GM23248 (cell line): ENCODE data around the gene LIMK1. TPM values are rescaled to one million over a fixed set of nuclear protein-coding genes. Genes with fewer than 3 reads are reported as not detected.

Experiments
- DNase-seq: peaks from one replicate; pipeline ENCODE4 v3.0.0-alpha.2; 2015
- H2AFZ ChIP-seq: fragments of 200-600 bp; sonication (generic); 2 replicates; pipeline ENCODE4 v1.6.1; 2016; ENCODE audit warnings: antibody characterized with exemption
- H3F3A ChIP-seq: fragments of 200-600 bp; sonication (generic); 2 replicates; pipeline ENCODE4 v1.6.1; 2016; ENCODE audit warnings: mild to moderate bottlenecking, antibody characterized with exemption, mixed run types; ENCODE audit not compliant: insufficient read depth
- H3K27ac ChIP-seq: fragments of 200-600 bp; sonication (generic); 2 replicates; pipeline ENCODE4 v1.5.1; 2016; ENCODE audit warnings: mild to moderate bottlenecking
- H3K27me3 ChIP-seq: fragments of 200-600 bp; sonication (generic); replicated peaks from 2 replicates; pipeline ENCODE4 v1.6.1; 2016; ENCODE audit warnings: mild to moderate bottlenecking; ENCODE audit not compliant: insufficient read depth
- H3K36me3 ChIP-seq: fragments of 200-600 bp; sonication (generic); 2 replicates; pipeline ENCODE4 v1.6.1; 2016; ENCODE audit warnings: low read depth, mild to moderate bottlenecking
- H3K4me1 ChIP-seq: fragments of 200-600 bp; sonication (generic); 2 replicates; pipeline ENCODE4 v1.6.1; 2016; ENCODE audit warnings: mild to moderate bottlenecking; ENCODE audit not compliant: insufficient read depth
- H3K4me2 ChIP-seq: fragments of 200-600 bp; sonication (generic); one replicate; pipeline ENCODE4 v1.6.1; 2016; ENCODE audit warnings: mild to moderate bottlenecking; ENCODE audit not compliant: unreplicated experiment
- H3K4me3 ChIP-seq: fragments of 200-600 bp; sonication (generic); 2 replicates; pipeline ENCODE4 v1.5.1; 2016; ENCODE audit warnings: mild to moderate bottlenecking
- H3K79me2 ChIP-seq: fragments of 200-600 bp; sonication (generic); 2 replicates; pipeline ENCODE4 v1.6.1; 2016; ENCODE audit warnings: mild to moderate bottlenecking; ENCODE audit not compliant: insufficient read depth
- H3K9ac ChIP-seq: fragments of 200-600 bp; sonication (generic); 2 replicates; pipeline ENCODE4 v1.6.1; 2016; ENCODE audit warnings: mild to moderate bottlenecking
- H3K9me2 ChIP-seq: fragments of 200-600 bp; sonication (generic); 2 replicates; pipeline ENCODE4 v1.6.1; 2016; ENCODE audit warnings: mixed run types, mild to moderate bottlenecking, moderate library complexity; ENCODE audit not compliant: insufficient read depth
- H3K9me3 ChIP-seq: fragments of 200-600 bp; sonication (generic); one replicate; pipeline ENCODE4 v1.6.1; 2017; ENCODE audit warnings: low read depth
- H4K20me1 ChIP-seq: fragments of 200-600 bp; sonication (generic); 2 replicates; pipeline ENCODE4 v1.6.0; 2016; ENCODE audit not compliant: insufficient read depth
- EZH2 ChIP-seq: fragments of 200-600 bp; sonication (generic); IDR thresholded peaks from 2 replicates; pipeline ENCODE4 v1.6.1; 2018; ENCODE audit warnings: antibody characterized with exemption, mild to moderate bottlenecking; ENCODE audit not compliant: insufficient read depth, poor library complexity, severe bottlenecking
- EZH2phosphoT487 ChIP-seq: fragments of 200-600 bp; sonication (generic); IDR thresholded peaks from 2 replicates; pipeline ENCODE4 v1.6.1; 2018; ENCODE audit warnings: antibody characterized with exemption, moderate library complexity, mild to moderate bottlenecking, low read depth; ENCODE audit not compliant: insufficient read depth
- WGBS, 2 experiments: methylation state at CpG; one replicate each; pipeline ENCODE4 v1.1.6; 2015 to 2017; ENCODE audit warnings: low lambda C conversion rate in 2 of 2, low coverage in 1 of 2; ENCODE audit errors: missing lambda C conversion rate in 2 of 2; 5-methylcytosine and 5-hydroxymethylcytosine counted together
- in situ Hi-C: fragments of 300-500 bp; cut with MboI; formaldehyde crosslinking; loops from 2 replicates; pipeline ENCODE4 v1.15.0; 2020
- polyA plus RNA-seq: library from polyadenylated mRNA; unstranded; fragments of >200 nt; fragmentation: Nextera tagmentation; extraction: Ambion mirVana; gene quantifications from 2 replicates; pipeline ENCODE4 v1.2.1, GENCODE V29; 2016
- total RNA-seq: library from RNA; depleted of rRNA; stranded (reverse); fragments of >200 nt; shearing (Covaris generic); gene quantifications from 2 replicates; pipeline ENCODE4 v1.2.3, GENCODE V29; 2014

The LIMK1 gene
- total and polyA plus RNA-seq, 2 experiments from 2014 or later = 3.9 to 37.3 TPM

DNA sequence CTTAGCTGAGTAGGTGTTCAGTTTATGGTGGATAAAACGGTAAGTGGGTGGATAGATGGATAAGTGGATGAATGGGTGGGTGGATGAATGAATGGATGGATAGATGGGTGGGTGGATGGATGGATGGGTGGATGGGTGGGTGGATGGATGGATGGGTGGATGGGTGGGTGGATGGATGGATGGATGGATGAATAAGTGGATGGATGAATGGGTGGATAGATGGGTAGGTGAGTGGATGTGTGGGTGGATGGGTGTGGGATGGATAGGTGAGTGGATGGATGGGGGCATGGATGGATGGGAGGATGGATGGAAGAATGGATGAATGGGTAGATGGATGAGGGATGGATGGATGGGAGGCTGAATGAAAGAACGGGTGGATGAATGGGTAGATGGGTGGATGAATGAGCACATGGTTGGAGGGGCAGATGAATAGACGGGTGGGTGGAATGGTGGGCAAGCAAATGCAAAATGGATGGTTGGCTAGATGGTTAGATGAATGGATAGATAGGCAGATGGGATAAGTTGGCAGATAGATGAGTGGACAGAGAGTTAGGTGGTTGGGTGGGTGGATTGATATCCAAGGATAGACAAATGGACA is 29.9 kb upstream of the LIMK1 start:
- no peaks in the 10 kb centered on the region for H3K4me1 ChIP-seq
- no peak for DNase-seq
- H3K79me2 ChIP-seq = no peaks in the 10 kb centered on the region
- H2AFZ ChIP-seq = no peak overlapping the region
- no peaks in the 10 kb centered on the region for H3K27me3 ChIP-seq
- no peaks in the 10 kb centered on the region for H3K36me3 ChIP-seq
- H3K4me2 ChIP-seq = no peak overlapping the region
- in situ Hi-C loops = no loop called here
- H4K20me1 ChIP-seq = no peaks in the 10 kb centered on the region
- H3K9me3 ChIP-seq = no peaks in the 10 kb centered on the region
- H3K9ac ChIP-seq = no peak overlapping the region
- WGBS, 2 experiments = 84% methylated on average over 3 of the region's 3 CpGs
- H3K27ac ChIP-seq = no peak overlapping the region
- no peak overlapping the region for H3K4me3 ChIP-seq
- no peaks in the 10 kb centered on the region for H3K9me2 ChIP-seq
- TF ChIP-seq EZH2phosphoT487 (no peak), EZH2 (no peak)
- 0 out of 2 replicates have a peak, but pooled peaks cover 2% of the 10 kb centered on the region for H3F3A ChIP-seq

DNA sequence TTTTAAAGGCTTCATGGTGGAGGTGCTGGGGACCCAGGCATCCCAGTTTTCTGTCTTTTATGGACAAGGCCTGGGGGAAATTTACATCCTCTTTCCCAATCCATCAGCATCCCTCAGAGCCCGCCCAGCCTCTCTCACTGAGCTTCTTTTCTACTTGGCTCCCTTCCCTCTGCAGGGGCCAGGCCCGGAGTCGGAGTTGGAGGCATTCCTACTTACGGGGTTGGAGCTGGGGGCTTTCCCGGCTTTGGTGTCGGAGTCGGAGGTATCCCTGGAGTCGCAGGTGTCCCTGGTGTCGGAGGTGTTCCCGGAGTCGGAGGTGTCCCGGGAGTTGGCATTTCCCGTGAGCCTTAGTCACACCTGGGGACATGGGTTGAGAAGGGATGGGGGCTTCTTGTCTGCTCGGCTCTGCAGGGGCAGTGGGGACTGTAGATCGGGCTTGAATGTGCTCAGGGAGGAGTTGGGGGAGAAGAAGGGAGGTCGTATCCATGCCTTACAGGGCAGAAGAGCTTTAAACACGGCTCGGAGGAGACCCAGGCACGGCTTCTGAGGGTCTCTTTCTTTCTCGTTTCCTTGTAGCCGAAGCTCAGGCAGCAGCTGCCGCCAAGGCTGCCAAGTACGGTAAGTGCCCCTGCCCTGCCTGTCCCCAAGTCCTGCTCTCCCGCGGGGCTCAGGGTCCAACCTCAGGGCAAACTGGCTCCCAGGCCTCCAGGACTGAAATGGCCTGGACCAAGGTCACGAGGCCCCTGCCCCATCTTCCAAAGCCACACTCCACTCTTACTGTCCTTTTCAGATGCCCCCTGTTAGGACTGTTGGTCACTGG is 27.3 kb upstream of the LIMK1 start:
- no peak overlapping the region for H3K27ac ChIP-seq
- in situ Hi-C loops = no loop called here

DNA sequence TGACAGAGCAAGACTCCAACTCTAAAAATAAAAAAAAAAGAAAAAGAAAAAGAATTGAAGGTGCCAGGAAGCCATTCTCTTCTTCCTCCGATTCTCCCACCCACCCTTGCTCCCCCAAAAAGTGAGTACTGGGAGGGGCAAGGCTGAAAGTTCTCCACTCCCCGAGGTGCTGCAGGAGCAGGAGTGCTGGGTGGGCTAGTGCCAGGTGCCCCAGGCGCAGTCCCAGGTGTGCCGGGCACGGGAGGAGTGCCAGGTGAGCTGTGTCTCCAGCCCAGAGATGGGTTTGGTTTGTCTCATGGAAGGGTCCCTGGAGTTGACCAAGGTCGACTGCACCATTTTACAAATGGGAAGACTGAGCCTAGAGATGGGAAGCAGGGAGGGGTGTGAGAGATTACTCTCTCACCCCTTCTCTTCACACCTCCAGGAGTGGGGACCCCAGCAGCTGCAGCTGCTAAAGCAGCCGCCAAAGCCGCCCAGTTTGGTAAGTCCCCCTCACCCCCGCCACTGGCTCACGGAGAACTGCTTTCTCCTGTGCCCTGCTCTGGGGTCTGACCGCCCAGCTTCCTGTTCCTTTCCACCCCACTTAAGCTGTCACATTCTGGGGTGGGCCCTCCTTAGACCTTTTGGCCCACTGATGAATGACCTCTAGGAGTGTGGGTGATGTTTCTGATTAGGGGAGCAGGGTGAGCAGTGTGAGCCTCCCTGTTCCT is 26.2 kb upstream of the LIMK1 start:
- H3K79me2 ChIP-seq = no peaks in the 10 kb centered on the region
- H3K4me3 ChIP-seq = no peak overlapping the region
- DNase-seq = no peak
- 78 to 80% methylated on average over 11 of the region's 11 CpGs for WGBS, 2 experiments
- no peak overlapping the region for H3K27ac ChIP-seq
- no peaks in the 10 kb centered on the region for H4K20me1 ChIP-seq
- H3F3A ChIP-seq = 0 out of 2 replicates have a peak, but pooled peaks cover 12% of the 10 kb centered on the region
- H2AFZ ChIP-seq = no peak overlapping the region
- no peak overlapping the region for H3K9ac ChIP-seq
- no peak overlapping the region for H3K4me2 ChIP-seq
- no peaks in the 10 kb centered on the region for H3K27me3 ChIP-seq
- TF ChIP-seq EZH2 = no peak
- no peak for TF ChIP-seq EZH2phosphoT487
- in situ Hi-C loops = no loop called here
- H3K9me3 ChIP-seq = no peaks in the 10 kb centered on the region
- peaks cover 8% of the 10 kb centered on the region; the same call in 1 of the 2 replicates for H3K4me1 ChIP-seq
- H3K9me2 ChIP-seq = no peaks in the 10 kb centered on the region
- H3K36me3 ChIP-seq = no peaks in the 10 kb centered on the region

More for the DNA sequence above, 27.3 kb upstream of the LIMK1 start:
- no peak for DNase-seq
- 78 to 80% methylated on average over 25 to 26 of the region's 26 CpGs for WGBS, 2 experiments
- no peak for TF ChIP-seq EZH2
- no peak for TF ChIP-seq EZH2phosphoT487
- Histone ChIP-seq H3K4me1 (peaks cover under 1% of the 10 kb centered on the region; the same call in 1 of the 2 replicates), H3K79me2 (no peaks in the 10 kb centered on the region), H3K9ac (no peak overlapping the region), H3K4me3 (no peak overlapping the region), H2AFZ (no peak overlapping the region), H3K27me3 (no peaks in the 10 kb centered on the region), H3K4me2 (no peak overlapping the region), H3K9me3 (no peaks in the 10 kb centered on the region), H3K9me2 (no peaks in the 10 kb centered on the region), H3K36me3 (no peaks in the 10 kb centered on the region), H4K20me1 (no peaks in the 10 kb centered on the region), H3F3A (0 out of 2 replicates have a peak, but pooled peaks cover 12% of the 10 kb centered on the region)

DNA sequence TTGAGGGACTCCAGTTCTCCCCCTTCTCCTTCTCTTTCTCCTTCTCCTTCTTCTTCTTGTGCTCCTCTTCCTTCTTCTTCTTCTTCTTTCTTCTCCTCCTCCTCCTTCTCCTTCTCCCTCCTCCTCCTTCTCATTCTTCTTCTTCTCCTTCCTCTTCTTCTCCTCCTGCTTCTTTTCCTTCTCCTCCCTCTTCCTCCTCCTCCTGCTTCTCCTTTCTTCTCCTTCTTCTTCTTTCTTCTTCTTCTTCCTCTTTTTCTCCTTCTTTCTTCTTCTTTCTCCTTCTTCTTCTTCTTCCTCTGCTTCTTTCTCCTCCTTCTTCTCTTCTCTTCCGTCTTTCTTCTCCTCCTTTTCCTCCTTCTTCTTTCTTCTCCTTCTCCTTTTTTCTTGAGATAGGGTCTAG is 25.6 kb upstream of the LIMK1 start:
- no peak overlapping the region for H3K4me3 ChIP-seq
- no peak overlapping the region for H3K9ac ChIP-seq
- H3K4me1 ChIP-seq = peaks cover 8% of the 10 kb centered on the region; the same call in 1 of the 2 replicates
- H3K9me3 ChIP-seq = no peaks in the 10 kb centered on the region
- H3K79me2 ChIP-seq = no peaks in the 10 kb centered on the region
- 75 to 83% methylated on average over 1 of the region's 1 CpG for WGBS, 2 experiments
- TF ChIP-seq EZH2phosphoT487 (no peak), EZH2 (no peak)
- H4K20me1 ChIP-seq = no peaks in the 10 kb centered on the region
- H3K9me2 ChIP-seq = no peaks in the 10 kb centered on the region
- 0 out of 2 replicates have a peak, but pooled peaks cover 12% of the 10 kb centered on the region for H3F3A ChIP-seq
- no peaks in the 10 kb centered on the region for H3K36me3 ChIP-seq
- DNase-seq = no peak
- no peak overlapping the region for H3K27ac ChIP-seq
- no peak overlapping the region for H3K4me2 ChIP-seq
- H2AFZ ChIP-seq = no peak overlapping the region
- in situ Hi-C loops = no loop called here
- no peaks in the 10 kb centered on the region for H3K27me3 ChIP-seq
